T-helper 22 cell (primary cell): ENCODE data around the gene NUDT3.

Experiments
- DNase-seq: peaks from one replicate; pipeline ENCODE4 v3.0.0-alpha.2; 2020; ENCODE audit warnings: low read depth

The NUDT3 gene

GRCh38 chr6:34319471-34319885 is 73.0 kb downstream of the NUDT3 start:
- DNase-seq = no peak

DNA sequence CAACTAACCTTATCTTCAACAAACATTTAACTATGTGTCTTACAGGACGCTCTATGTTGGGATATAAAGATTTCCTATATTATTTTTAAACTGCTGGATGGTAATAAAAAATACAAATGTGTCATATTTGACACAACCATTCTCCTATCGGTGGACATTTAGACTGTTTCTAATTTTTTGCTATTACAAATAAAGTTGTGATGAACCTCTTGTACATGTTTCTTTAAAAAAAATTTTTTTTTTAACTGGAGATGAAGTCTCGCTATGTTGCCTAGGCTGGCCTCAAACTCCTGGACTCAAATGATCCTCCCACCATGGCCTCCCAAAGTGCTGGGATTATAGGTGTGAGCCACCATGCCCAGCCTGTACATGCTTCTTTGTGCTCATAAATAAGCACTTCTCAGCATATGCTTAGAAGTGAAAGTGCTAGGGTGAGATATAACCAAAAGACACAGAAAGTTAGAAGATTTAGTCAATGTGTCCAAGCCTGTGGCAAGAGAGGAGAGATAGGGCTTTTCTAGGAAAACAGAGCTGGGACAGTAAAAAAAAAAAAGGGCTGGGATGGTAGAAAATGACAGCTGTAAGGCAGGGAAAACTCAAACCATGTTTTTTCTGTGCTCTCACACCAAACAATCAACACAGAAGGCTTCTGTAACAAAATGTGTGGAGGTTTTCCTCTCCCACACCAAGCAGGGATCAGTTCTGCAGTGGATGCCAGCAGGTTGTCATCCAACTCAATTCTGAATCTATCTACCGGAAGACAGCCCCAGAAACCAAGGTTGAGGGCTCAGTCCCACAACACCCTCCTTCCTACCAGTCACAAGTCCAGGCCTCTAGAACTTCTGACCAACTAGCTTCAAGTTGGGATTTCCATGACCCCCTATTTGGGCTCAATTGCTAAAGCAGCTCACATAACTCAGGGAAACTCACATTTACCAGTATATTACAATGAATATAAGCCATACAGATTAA is 73.7 kb downstream of the NUDT3 start:
- no peak for DNase-seq

- no peak for DNase-seq
Measured at GRCh38 chr6:34317882-34318498, 74.5 kb downstream of the NUDT3 start.

DNA sequence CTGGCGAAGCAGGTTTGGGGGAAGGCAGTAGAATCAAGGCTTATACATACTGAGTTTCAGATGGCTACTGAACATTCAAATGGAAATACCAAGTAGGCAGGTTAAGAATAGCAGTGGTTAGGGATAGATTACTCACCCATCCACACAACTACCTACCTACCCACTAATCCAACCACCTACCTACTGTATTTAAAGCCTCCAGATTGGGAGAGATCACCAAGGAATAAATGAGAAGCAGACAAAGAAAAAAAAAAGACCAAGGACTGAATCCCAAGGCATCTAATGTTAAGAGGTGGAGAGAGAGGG is 75.3 kb downstream of the NUDT3 start:
- DNase-seq = no peak

DNA sequence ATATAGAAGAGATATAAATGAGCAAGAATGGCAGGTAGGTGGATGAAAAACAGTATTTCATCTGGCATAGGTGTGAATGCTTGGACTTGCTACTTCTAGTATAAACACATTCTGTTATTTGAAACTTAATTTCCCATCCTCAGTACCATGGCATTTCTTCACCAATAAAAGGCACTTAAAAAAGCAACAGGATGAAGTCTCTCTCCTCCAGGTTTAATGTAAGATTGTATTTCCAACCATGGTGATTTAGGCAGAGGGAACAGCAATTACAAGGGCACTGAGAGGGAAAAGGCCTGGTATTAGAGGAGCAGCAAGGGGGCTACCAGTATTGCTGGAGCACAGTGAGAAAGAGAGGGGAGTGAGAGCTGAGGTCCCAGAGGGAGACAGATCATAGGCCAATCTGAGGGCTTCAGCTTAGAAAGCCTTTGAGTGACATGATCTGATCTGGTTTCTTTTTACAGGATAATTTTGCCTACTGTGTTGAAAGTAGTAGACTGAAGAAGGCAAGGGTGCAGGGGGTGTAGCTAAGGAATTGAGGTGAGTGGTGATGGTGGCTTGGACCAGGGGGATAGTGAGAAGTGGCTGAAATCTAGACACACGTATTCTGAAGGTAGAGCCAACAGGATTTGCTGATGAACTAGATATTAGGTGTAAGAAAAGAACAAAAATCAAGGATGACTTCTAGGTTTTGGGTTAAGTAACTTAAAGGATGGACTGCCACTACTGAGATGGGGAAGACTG is 75.9 kb downstream of the NUDT3 start:
- no peak for DNase-seq

- DNase-seq = no peak
Measured at GRCh38 chr6:34315780-34316179, 76.7 kb downstream of the NUDT3 start.

DNA sequence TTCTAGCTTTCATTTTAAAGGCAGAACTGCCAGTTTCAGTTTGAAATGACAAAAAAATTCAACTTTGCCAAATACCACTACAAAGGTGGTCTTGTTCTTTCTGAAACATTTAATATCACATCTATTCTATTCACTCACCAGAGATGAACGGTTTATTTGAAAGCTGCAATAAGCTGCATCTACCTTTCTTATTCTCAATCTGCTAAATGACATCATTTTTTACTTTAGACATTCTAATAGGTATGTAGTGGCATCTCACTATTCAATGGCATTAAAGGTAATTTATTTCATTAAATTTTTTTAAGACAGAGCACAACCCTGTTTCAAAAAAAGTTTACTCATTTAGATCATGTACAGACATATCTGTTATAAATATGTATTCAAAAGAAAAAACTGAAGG is 77.2 kb downstream of the NUDT3 start:
- DNase-seq = no peak

- DNase-seq = no peak
Measured at GRCh38 chr6:34312259-34312658, 80.2 kb downstream of the NUDT3 start.

- no peak for DNase-seq
Measured at GRCh38 chr6:34310817-34311216, 81.7 kb downstream of the NUDT3 start.

DNA sequence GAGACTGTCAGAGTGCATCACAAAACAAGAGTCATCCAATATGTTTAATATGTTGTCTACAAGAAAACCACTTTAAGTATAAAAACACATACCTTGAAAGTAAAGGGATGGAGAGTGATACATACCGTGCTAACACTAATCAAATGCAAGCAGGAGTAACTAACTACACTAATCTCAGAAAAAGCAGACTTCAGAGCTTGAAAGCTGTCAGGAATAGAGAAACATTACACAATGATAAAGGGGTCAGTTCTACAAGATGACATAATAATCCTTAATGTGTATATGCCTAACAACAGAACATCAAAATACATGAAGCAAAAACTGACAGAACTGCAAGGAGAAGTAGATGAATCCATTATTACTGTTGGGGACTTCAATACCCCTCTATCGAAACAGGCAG is 84.0 kb downstream of the NUDT3 start:
- no peak for DNase-seq

DNA sequence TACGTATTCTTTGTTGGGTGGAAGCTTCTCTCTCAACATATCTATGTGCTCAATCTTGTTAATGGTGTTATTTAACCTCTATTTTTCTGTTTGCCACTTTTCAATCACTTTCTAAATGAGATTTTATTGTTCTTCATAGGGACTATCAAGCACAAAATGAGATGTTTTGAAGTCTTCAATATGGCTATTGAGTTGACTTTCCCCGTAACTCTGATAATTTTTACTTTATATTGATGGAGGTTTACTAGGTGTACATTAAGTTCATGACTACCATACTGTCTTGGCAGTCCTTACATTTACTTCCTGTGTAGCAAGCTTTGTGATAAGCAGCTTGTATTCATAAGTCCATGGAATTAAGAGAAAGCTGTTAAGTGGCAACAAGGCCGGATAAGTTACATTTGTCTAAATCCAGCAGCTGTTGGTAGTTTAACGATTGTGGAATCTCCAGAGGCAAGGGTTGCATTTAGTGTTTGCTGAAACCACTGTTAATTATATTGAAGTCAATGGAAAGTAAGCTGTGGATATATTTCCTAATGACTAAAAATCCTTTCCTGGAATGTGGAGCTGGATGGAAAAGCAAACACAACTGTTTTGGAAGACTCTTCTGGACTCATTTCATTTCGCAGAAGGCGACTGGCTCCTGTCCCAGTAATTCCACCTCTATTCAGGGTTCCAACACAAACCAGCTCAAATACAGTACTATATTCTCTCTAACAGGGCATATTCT is 86.3 kb downstream of the NUDT3 start:
- no peak for DNase-seq

- DNase-seq = no peak
Measured at GRCh38 chr6:34305497-34305896, 87.0 kb downstream of the NUDT3 start.

DNA sequence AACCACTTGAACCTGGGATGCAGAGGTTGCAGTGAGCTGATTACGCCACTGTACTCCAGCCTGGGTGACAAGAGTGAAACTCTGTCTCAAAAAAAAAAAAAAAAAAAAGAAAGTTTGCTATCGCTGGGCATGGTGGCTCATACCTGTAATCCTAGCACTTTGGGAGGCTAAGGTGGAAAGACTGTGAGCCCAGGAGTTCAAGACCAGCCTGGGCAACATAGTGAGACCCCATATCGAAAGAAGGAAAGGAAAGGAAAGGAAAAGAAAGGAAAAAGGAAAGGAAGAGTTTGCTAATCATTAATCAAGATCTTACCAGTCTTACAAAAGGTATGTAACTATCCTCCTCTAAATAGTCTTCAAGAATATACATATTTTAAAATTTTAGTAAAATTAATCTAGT is 88.3 kb downstream of the NUDT3 start:
- no peak for DNase-seq

GRCh38 chr6:34302929-34303328 is 89.5 kb downstream of the NUDT3 start:
- no peak for DNase-seq

DNA sequence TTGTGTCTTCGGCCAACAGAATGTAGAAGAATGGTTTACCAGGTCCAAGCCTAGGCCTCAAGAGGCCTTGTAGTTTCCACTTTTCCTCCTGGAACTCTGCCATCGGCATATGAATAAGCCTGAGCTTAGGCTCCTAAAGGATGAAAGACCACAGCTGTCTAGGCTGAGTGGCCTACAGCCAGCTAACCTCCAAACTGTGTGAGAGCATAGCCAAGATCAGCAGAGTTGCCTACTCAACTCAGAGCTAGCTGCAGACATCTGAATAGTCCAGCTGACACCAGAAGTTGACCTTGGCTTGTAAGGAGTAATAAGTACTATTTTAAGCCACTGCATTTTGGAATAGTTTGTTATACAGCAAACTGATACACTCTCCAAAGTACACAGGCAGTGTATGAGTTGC is 91.1 kb downstream of the NUDT3 start:
- no peak for DNase-seq

DNA sequence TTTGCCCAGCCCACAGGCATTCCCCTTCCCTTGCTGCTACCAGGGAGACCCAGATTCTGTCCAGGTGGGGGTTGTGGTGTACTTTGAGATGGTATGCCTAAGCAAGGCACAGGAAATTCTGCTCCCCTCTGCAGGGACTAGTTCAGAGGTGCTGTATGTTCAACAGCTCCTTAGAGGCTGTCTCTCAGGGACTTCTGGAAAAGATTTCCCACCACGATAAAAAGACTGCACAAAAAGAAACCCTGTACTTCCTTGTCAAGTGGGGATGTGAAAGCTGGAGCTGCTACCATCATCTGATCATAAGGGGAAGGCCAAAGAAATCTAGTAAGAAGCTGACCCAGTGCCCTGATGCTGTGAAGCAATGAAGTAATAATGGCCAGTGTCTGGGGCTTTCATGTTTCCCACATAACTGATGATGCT is 92.1 kb downstream of the NUDT3 start:
- DNase-seq = no peak

DNA sequence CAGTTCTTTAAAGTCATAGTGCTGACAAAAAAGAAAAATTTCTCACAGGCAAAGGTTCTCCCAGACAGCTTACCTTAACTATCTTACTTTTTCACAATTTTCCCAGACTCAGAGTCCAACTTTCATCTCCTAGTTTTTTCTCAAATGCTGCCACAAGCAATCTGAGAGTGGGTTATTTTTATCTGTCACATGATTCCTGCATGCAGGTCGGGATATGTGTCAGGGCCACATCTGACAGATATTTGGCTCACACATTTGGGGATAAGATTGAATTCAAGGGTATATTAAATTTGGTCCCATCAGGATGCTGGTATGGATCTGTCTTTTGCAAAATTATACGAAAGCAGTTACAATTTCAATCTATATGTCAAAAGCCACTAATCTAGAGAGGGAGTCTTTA is 93.5 kb downstream of the NUDT3 start:
- no peak for DNase-seq

- no peak for DNase-seq
Measured at GRCh38 chr6:34295721-34296120, 96.7 kb downstream of the NUDT3 start.

DNA sequence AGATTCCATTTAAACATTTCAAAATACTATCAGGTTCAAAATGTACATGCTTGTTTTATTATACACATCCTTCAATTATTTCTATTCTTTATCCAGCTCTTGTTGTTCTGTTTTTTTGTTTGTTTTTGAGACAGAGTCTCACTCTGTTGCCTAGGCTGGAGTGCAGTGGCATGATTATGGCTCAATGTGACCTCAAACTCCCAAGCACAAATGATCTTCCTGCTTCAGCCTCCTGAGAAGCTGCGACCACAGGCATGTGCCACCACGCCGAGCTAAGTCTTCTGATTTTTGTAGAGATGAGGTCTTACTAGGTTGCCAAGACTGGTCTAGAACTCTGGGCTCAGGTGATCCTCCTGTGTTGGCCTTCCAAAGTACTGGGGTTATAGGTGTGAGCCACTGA is 99.5 kb downstream of the NUDT3 start:
- DNase-seq = no peak

- no peak for DNase-seq
Measured at GRCh38 chr6:34289137-34289536, 103.3 kb downstream of the NUDT3 start.

DNA sequence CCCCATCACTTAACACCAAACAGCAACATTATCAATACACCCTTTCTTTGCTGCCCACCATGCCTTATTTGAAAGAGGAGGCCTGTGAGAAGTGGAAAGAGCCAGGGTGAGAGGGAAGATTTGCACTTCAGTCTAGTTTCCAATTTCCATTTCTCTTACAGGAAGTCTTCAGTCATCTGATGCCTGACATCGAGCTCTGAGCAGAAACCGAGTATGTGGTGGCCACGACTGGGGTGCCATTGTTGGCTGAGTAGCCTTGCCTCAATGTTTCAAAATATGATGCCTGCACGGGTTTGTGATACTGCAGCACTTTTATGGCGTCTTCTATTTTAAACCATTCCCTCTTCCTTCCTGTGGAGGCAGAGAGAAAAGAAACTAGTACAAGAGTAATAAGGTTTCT is 103.9 kb downstream of the NUDT3 start:
- no peak for DNase-seq

- no peak for DNase-seq
Measured at GRCh38 chr6:34285448-34286164, 106.9 kb downstream of the NUDT3 start.
